DOHH2 (cell line): Measurements from ENCODE around the gene DHX38.

Experiments
- H3F3A ChIP-seq: fragments of 200-600 bp; sonication (generic), shearing (Covaris generic); 2 replicates; pipeline ENCODE4 v1.6.0; 2016; ENCODE audit warnings: antibody characterized with exemption, mild to moderate bottlenecking; ENCODE audit not compliant: control insufficient read depth, insufficient read depth
- H3K27ac ChIP-seq: fragments of 200-600 bp; sonication (generic); 2 replicates; pipeline ENCODE4 v1.5.1; 2014; ENCODE audit warnings: low read depth, mild to moderate bottlenecking, low read length, moderate library complexity
- H3K27me3 ChIP-seq: fragments of 200-600 bp; sonication (generic); 2 replicates; pipeline ENCODE4 v1.6.1; 2014; ENCODE audit warnings: mild to moderate bottlenecking, low read length, mixed read lengths; ENCODE audit not compliant: control insufficient read depth
- H3K36me3 ChIP-seq: fragments of 200-600 bp; sonication (generic); 2 replicates; pipeline ENCODE4 v1.6.1; 2014; ENCODE audit warnings: mild to moderate bottlenecking, low read length, moderate library complexity, mixed read lengths; ENCODE audit not compliant: control insufficient read depth
- H3K4me1 ChIP-seq: fragments of 200-600 bp; sonication (generic); 2 replicates; pipeline ENCODE4 v1.6.1; 2014; ENCODE audit warnings: mild to moderate bottlenecking, low read length, mixed read lengths; ENCODE audit not compliant: control insufficient read depth
- H3K4me2 ChIP-seq: fragments of 200-600 bp; sonication (generic); 2 replicates; pipeline ENCODE4 v1.6.0; 2014; ENCODE audit warnings: mild to moderate bottlenecking, low read length, moderate library complexity
- H3K4me3 ChIP-seq: fragments of 200-600 bp; sonication (generic); 2 replicates; pipeline ENCODE4 v1.5.1; 2014; ENCODE audit warnings: mild to moderate bottlenecking, low read length, mixed read lengths
- H3K79me2 ChIP-seq: fragments of 200-600 bp; sonication (generic); 2 replicates; pipeline ENCODE4 v1.6.1; 2014; ENCODE audit warnings: mild to moderate bottlenecking, low read length, mixed read lengths; ENCODE audit not compliant: control insufficient read depth
- H3K9me2 ChIP-seq: fragments of 200-600 bp; sonication (generic); replicated peaks from 2 replicates; pipeline ENCODE4 v1.6.1; 2014; ENCODE audit warnings: mild to moderate bottlenecking, low read length, mixed read lengths; ENCODE audit not compliant: control insufficient read depth
- H3K9me3 ChIP-seq: fragments of 200-600 bp; sonication (generic); 2 replicates; pipeline ENCODE4 v1.6.1; 2014; ENCODE audit warnings: antibody characterized with exemption, low read length, mixed read lengths; ENCODE audit not compliant: control insufficient read depth, insufficient read depth
- H4K20me1 ChIP-seq: fragments of 200-600 bp; sonication (generic); 2 replicates; pipeline ENCODE4 v1.6.0; 2014; ENCODE audit warnings: low read depth, mild to moderate bottlenecking, antibody characterized with exemption, low read length, moderate library complexity; ENCODE audit not compliant: control insufficient read depth, insufficient read depth
- CTCF ChIP-seq: fragments of 200-600 bp; sonication (generic); IDR thresholded peaks from one replicate; pipeline ENCODE4 v1.5.1; 2014; ENCODE audit warnings: antibody characterized with exemption, mild to moderate bottlenecking, low read depth, low read length; ENCODE audit not compliant: poor library complexity, severe bottlenecking
- EZH2phosphoT487 ChIP-seq: fragments of 200-600 bp; sonication (generic); IDR thresholded peaks from 2 replicates; pipeline ENCODE4 v1.6.1; 2017; ENCODE audit warnings: borderline replicate concordance, mild to moderate bottlenecking, antibody characterized with exemption, low read length, moderate library complexity, mixed read lengths

Gene DHX38

GRCh38 chr16:72128701-72129100 lies 35.1 kb downstream of the DHX38 start:
- H3K4me1 ChIP-seq = no peaks in the 10 kb centered on the region
- H3K9me2 ChIP-seq = no peaks in the 10 kb centered on the region
- TF ChIP-seq EZH2phosphoT487 (no peak), CTCF (no peak)
- no peaks in the 10 kb centered on the region for H3K36me3 ChIP-seq
- no peaks in the 10 kb centered on the region for H3K79me2 ChIP-seq
- H3K4me2 ChIP-seq = no peak overlapping the region
- no peaks in the 10 kb centered on the region for H3F3A ChIP-seq
- H3K27me3 ChIP-seq = peaks cover 9% of the 10 kb centered on the region
- H4K20me1 ChIP-seq = no peaks in the 10 kb centered on the region
- no peaks in the 10 kb centered on the region for H3K9me3 ChIP-seq
- H3K27ac ChIP-seq = no peak overlapping the region
- H3K4me3 ChIP-seq = no peak overlapping the region

- H3K9me2 ChIP-seq = no peaks in the 10 kb centered on the region
- no peak overlapping the region for H3K27ac ChIP-seq
- no peak overlapping the region for H3K4me2 ChIP-seq
- H3K4me1 ChIP-seq = no peaks in the 10 kb centered on the region
- TF ChIP-seq EZH2phosphoT487 (no peak), CTCF (no peak)
- H3K79me2 ChIP-seq = no peaks in the 10 kb centered on the region
- no peaks in the 10 kb centered on the region for H4K20me1 ChIP-seq
- peaks cover 9% of the 10 kb centered on the region for H3K27me3 ChIP-seq
- no peaks in the 10 kb centered on the region for H3K9me3 ChIP-seq
- H3K4me3 ChIP-seq = no peak overlapping the region
- no peaks in the 10 kb centered on the region for H3F3A ChIP-seq
- no peaks in the 10 kb centered on the region for H3K36me3 ChIP-seq
Observed at GRCh38 chr16:72129976-72130656, 36.5 kb downstream of the DHX38 start.

GRCh38 chr16:72131036-72131435 lies 37.4 kb downstream of the DHX38 start:
- no peaks in the 10 kb centered on the region for H3K4me1 ChIP-seq

More at GRCh38 chr16:72131036-72131435, 37.4 kb downstream of the DHX38 start:
- H4K20me1 ChIP-seq = no peaks in the 10 kb centered on the region
- no peaks in the 10 kb centered on the region for H3K79me2 ChIP-seq
- H3K36me3 ChIP-seq = no peaks in the 10 kb centered on the region
- no peak overlapping the region for H3K4me3 ChIP-seq
- H3K9me3 ChIP-seq = no peaks in the 10 kb centered on the region
- no peak overlapping the region for H3K27ac ChIP-seq
- no peaks in the 10 kb centered on the region for H3K9me2 ChIP-seq
- H3K4me2 ChIP-seq = no peak overlapping the region
- H3K27me3 ChIP-seq = peaks cover 9% of the 10 kb centered on the region
- no peaks in the 10 kb centered on the region for H3F3A ChIP-seq
- TF ChIP-seq EZH2phosphoT487 (no peak), CTCF (no peak)
